OCI-LY1 (cell line): ENCODE data around the gene TK2.

Experiments used
- CTCF ChIP-seq: fragments of 200-600 bp; sonication (generic), shearing (Covaris generic); IDR thresholded peaks from 2 replicates; pipeline ENCODE4 v1.5.1; 2017; ENCODE audit warnings: mild to moderate bottlenecking, antibody characterized with exemption, low read length, moderate library complexity, mixed read lengths
- EZH2 ChIP-seq: fragments of 200-600 bp; sonication (generic), shearing (Covaris generic); IDR thresholded peaks from 2 replicates; pipeline ENCODE4 v1.8.0; 2017; ENCODE audit warnings: borderline replicate concordance, mixed run types, mild to moderate bottlenecking, antibody characterized with exemption, low read length, moderate library complexity, mixed read lengths

GRCh38 chr16:66510298-66510697 is 39.6 kb downstream of the TK2 start:
- TF ChIP-seq EZH2, result no peak
- TF ChIP-seq CTCF, result no peak
